ENCODE results near the gene MREG.

GRCh38 chr2:215974700-215975429 lies 38.5 kb downstream of the MREG start:
- no peak for TF ChIP-seq CTCF (IDR thresholded peaks at IDR 0.05)
- no peak for TF ChIP-seq POLR2A (IDR thresholded peaks at IDR 0.05)
- TF ChIP-seq EP300 (IDR thresholded peaks at IDR 0.05): no peak
